Loucy (cell line): ENCODE measurements around the gene TRHDE.

ENCODE experiments used
- H2AFZ ChIP-seq: fragments of 200-600 bp; sonication (generic); 2 replicates; pipeline ENCODE4 v1.6.0; 2016; ENCODE audit warnings: antibody characterized with exemption, mild to moderate bottlenecking, low read length, moderate library complexity
- H3F3A ChIP-seq: fragments of 200-600 bp; 2 replicates; pipeline ENCODE4 v1.6.0; 2016; ENCODE audit warnings: antibody characterized with exemption, low read depth, mild to moderate bottlenecking
- H3K27me3 ChIP-seq: fragments of 200-600 bp; sonication (generic); 2 replicates; pipeline ENCODE4 v1.6.1; 2014; ENCODE audit warnings: low read length, mild to moderate bottlenecking; ENCODE audit not compliant: insufficient read depth, poor library complexity, severe bottlenecking
- H3K36me3 ChIP-seq: fragments of 200-600 bp; sonication (generic); 2 replicates; pipeline ENCODE4 v1.6.1; 2016; ENCODE audit warnings: low read length; ENCODE audit not compliant: insufficient read depth
- H3K4me1 ChIP-seq: fragments of 200-600 bp; sonication (generic); 2 replicates; pipeline ENCODE4 v1.5.1; 2014; ENCODE audit warnings: low read length, mild to moderate bottlenecking; ENCODE audit not compliant: insufficient read depth, poor library complexity, severe bottlenecking
- H3K4me2 ChIP-seq: fragments of 200-600 bp; sonication (generic); 2 replicates; pipeline ENCODE4 v1.6.0; 2014; ENCODE audit warnings: antibody characterized with exemption, low read length, low read depth, mild to moderate bottlenecking; ENCODE audit not compliant: poor library complexity, severe bottlenecking
- H3K4me3 ChIP-seq: fragments of 200-600 bp; sonication (generic); 2 replicates; pipeline ENCODE4 v1.5.1; 2014; ENCODE audit warnings: low read length, mild to moderate bottlenecking, mixed read lengths; ENCODE audit not compliant: poor library complexity, severe bottlenecking
- H3K79me2 ChIP-seq: fragments of 200-600 bp; sonication (generic); 2 replicates; pipeline ENCODE4 v1.6.1; 2014; ENCODE audit warnings: low read length; ENCODE audit not compliant: insufficient read depth
- H3K9ac ChIP-seq: fragments of 200-600 bp; sonication (generic); 2 replicates; pipeline ENCODE4 v1.6.0; 2014; ENCODE audit warnings: mild to moderate bottlenecking, low read depth, low read length, moderate library complexity; ENCODE audit not compliant: poor library complexity, severe bottlenecking
- H3K9me2 ChIP-seq: fragments of 200-600 bp; sonication (generic); replicated peaks from 2 replicates; pipeline ENCODE4 v1.6.1; 2016; ENCODE audit warnings: low read depth, low read length, mixed read lengths
- H3K9me3 ChIP-seq: fragments of 200-600 bp; sonication (generic); 2 replicates; pipeline ENCODE4 v1.6.1; 2014; ENCODE audit warnings: mild to moderate bottlenecking, antibody characterized with exemption, low read length, low read depth; ENCODE audit not compliant: insufficient read depth
- H4K20me1 ChIP-seq: fragments of 200-600 bp; sonication (generic); 2 replicates; pipeline ENCODE4 v1.6.0; 2014; ENCODE audit warnings: antibody characterized with exemption, low read length, mild to moderate bottlenecking; ENCODE audit not compliant: insufficient read depth, poor library complexity, severe bottlenecking
- EZH2phosphoT487 ChIP-seq: fragments of 200-600 bp; IDR thresholded peaks from 2 replicates; pipeline ENCODE4 v1.6.1; 2018; ENCODE audit warnings: antibody characterized with exemption, mild to moderate bottlenecking, moderate library complexity, borderline replicate concordance
- TF ChIP-seq, protein P1 (sequence below): fragments of 200-600 bp; sonication (generic); conservative IDR thresholded peaks from 2 replicates; pipeline ENCODE4 v1.5.1; 2014; ENCODE audit warnings: mild to moderate bottlenecking, antibody characterized with exemption, low read length

Gene TRHDE

DNA sequence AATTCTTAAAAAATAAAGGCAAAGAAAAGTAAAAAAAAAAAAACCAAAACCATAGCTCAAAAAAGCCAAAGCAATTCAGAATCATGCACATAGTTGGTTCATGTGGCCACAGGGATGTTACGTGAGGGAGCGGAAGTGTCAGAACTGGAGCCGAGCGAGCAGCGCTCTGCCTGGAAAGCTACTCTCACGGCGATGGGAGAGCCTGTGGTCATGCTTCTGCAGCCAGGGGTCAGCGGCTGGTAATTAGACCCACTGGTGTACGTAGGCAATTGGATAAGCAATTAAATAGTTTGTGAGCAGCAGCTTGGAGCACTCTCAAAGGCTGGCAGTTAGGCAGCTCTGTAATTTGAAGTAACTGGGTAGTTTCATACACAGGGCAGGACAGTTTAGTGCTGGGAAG lies 58.1 kb downstream of the TRHDE start:
- Histone ChIP-seq H3K9ac (no peak overlapping the region), H4K20me1 (no peaks in the 10 kb centered on the region), H3F3A (no peaks in the 10 kb centered on the region), H3K79me2 (no peaks in the 10 kb centered on the region), H3K4me1 (no peaks in the 10 kb centered on the region), H3K9me3 (no peaks in the 10 kb centered on the region), H2AFZ (no peak overlapping the region), H3K36me3 (no peaks in the 10 kb centered on the region), H3K9me2 (no peaks in the 10 kb centered on the region), H3K27me3 (no peaks in the 10 kb centered on the region), H3K4me2 (no peak overlapping the region), H3K4me3 (no peak overlapping the region)
- TF ChIP-seq, protein P1, sequence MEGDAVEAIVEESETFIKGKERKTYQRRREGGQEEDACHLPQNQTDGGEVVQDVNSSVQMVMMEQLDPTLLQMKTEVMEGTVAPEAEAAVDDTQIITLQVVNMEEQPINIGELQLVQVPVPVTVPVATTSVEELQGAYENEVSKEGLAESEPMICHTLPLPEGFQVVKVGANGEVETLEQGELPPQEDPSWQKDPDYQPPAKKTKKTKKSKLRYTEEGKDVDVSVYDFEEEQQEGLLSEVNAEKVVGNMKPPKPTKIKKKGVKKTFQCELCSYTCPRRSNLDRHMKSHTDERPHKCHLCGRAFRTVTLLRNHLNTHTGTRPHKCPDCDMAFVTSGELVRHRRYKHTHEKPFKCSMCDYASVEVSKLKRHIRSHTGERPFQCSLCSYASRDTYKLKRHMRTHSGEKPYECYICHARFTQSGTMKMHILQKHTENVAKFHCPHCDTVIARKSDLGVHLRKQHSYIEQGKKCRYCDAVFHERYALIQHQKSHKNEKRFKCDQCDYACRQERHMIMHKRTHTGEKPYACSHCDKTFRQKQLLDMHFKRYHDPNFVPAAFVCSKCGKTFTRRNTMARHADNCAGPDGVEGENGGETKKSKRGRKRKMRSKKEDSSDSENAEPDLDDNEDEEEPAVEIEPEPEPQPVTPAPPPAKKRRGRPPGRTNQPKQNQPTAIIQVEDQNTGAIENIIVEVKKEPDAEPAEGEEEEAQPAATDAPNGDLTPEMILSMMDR, result no peak
- no peak for TF ChIP-seq EZH2phosphoT487

DNA sequence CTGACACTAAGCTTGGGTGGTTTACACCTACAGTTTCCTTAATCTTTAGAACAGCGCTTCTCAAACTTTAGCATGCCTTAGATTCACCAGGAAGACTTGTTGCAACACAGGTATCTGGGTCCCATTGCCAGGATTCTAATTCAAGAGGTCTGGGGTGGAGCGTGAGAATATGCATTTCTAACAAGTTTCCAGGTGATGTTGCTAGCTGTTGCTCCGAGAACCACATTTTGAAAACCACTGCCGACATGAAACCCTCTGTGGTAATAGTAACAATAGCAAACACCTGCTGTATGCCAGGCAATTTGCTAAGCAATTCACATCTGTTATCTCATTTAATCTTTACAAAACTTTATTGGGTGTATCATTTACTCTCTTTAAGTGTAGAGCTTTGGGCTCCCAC lies 58.6 kb downstream of the TRHDE start:
- H3K4me2 ChIP-seq, result no peak overlapping the region
- H3K4me3 ChIP-seq, result no peak overlapping the region

DNA sequence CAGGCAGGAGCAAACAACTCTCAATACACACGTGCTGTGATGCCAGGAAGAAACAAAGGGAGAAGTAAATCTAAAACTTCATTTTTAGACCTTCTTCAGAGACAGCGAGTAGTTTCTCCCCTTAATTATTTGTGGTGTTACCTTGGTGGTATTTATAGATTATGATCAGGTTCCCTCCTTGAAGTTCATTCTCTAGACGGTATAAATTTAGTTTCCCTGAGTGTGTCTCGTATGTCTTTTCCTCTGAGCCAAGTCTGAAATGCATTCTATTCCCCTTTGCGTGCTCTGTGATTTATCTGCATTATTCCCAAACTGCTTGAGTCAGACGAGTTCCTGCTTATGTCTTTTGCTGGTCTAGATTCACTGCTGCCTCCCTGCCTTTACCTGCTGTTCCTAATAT lies 65.2 kb downstream of the TRHDE start:
- Histone ChIP-seq H3F3A (no peaks in the 10 kb centered on the region), H2AFZ (no peak overlapping the region), H3K9ac (no peak overlapping the region), H3K4me2 (no peak overlapping the region), H3K79me2 (no peaks in the 10 kb centered on the region), H3K27me3 (no peaks in the 10 kb centered on the region), H3K4me1 (no peaks in the 10 kb centered on the region), H3K9me3 (no peaks in the 10 kb centered on the region), H4K20me1 (no peaks in the 10 kb centered on the region), H3K36me3 (no peaks in the 10 kb centered on the region), H3K9me2 (no peaks in the 10 kb centered on the region; the same call in 1 of the 2 replicates), H3K4me3 (no peak overlapping the region)
- TF ChIP-seq, protein P1, result no peak
- no peak for TF ChIP-seq EZH2phosphoT487

More for the DNA sequence above, 58.6 kb downstream of the TRHDE start:
- no peaks in the 10 kb centered on the region for H3K79me2 ChIP-seq
- H3K9ac ChIP-seq, result no peak overlapping the region
- no peaks in the 10 kb centered on the region for H3K27me3 ChIP-seq
- no peaks in the 10 kb centered on the region for H4K20me1 ChIP-seq
- no peaks in the 10 kb centered on the region for H3K4me1 ChIP-seq
- H2AFZ ChIP-seq, result no peak overlapping the region
- H3K36me3 ChIP-seq, result no peaks in the 10 kb centered on the region
- H3K9me3 ChIP-seq, result no peaks in the 10 kb centered on the region
- no peaks in the 10 kb centered on the region for H3K9me2 ChIP-seq
- TF ChIP-seq EZH2phosphoT487, result no peak
- TF ChIP-seq, protein P1, result no peak
- no peaks in the 10 kb centered on the region for H3F3A ChIP-seq
